Panc1 (cell line): ENCODE results near the gene DNAAF5.

ENCODE experiments used
- POLR2AphosphoS5 ChIP-seq: IDR thresholded peaks from 2 replicates; pipeline ENCODE4 v1.6.1; 2012; ENCODE audit warnings: mild to moderate bottlenecking, low read depth, low read length, moderate library complexity
- TF ChIP-seq, protein P1 (sequence below): fragments of 450-650 bp; IDR thresholded peaks from 2 replicates; pipeline ENCODE4 v1.5.1; 2017; ENCODE audit warnings: mild to moderate bottlenecking

DNA sequence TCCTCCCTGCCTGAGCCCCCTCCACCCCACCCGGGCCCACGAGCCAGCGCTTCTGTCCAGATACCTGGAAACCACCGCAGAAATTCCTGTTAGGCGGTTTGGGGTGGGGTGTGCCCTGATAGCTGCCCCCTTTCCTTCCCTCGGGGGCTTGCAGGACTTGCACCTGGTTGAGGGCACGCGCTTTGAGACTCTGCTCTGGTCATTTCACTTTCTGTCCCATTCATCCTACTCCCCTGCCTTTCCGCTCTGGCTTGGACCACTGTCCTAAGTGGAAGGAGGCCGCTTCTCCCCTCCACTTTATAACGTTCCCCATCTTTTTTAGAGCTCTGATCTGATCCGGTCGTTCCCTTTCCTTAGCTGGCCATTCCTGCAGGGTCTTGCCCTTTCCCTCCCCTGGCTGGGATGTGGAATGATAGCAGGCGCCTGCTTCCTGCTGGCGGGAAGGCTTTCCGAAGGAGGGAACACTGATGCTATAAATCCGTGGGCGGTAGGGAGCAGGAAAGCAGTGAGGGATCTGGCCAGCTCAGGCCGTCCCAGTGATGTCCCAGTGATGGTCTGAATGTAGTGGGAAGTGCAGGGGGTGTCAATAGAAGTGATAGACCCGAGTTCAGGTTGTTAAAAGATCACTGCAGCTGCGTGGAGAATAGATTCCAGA, 1.4 kb downstream of the DNAAF5 start:
- TF ChIP-seq, protein P1, sequence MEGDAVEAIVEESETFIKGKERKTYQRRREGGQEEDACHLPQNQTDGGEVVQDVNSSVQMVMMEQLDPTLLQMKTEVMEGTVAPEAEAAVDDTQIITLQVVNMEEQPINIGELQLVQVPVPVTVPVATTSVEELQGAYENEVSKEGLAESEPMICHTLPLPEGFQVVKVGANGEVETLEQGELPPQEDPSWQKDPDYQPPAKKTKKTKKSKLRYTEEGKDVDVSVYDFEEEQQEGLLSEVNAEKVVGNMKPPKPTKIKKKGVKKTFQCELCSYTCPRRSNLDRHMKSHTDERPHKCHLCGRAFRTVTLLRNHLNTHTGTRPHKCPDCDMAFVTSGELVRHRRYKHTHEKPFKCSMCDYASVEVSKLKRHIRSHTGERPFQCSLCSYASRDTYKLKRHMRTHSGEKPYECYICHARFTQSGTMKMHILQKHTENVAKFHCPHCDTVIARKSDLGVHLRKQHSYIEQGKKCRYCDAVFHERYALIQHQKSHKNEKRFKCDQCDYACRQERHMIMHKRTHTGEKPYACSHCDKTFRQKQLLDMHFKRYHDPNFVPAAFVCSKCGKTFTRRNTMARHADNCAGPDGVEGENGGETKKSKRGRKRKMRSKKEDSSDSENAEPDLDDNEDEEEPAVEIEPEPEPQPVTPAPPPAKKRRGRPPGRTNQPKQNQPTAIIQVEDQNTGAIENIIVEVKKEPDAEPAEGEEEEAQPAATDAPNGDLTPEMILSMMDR, result no peak
- TF ChIP-seq POLR2AphosphoS5, result no peak
